T-helper 2 cell (primary cell): ENCODE results near the gene ZNF667.

ENCODE experiments used
- DNase-seq, 5 experiments: peaks; one replicate each; pipeline versions ENCODE4 v3.0.0 to v3.0.0-alpha.2; 2012 to 2022
- total RNA-seq, 2 donors: gene quantifications; one replicate each; lab custom pipeline; 2026; lab: John Stamatoyannopoulos, UW

Gene ZNF667
- total RNA-seq = 0.31 to 0.81 reads per million in 2 donors

- DNase-seq = peak in 1 of 5 experiments; percentile 9
These were observed at the start of gene ZNF667 for GRCh38 chr19:56476651-56477428. TSS of gene ZNF667 (minus strand) at chr19:56477345. CDS start at chr19:56462370, 14,975 bp downstream.

GRCh38 chr19:56525214-56525860 lies 48.2 kb upstream of the ZNF667 start:
- no peak for DNase-seq

GRCh38 chr19:56508290-56508778 lies 31.2 kb upstream of the ZNF667 start:
- DNase-seq = no peak

GRCh38 chr19:56507446-56508289 lies 30.5 kb upstream of the ZNF667 start, which contains the start of gene ZNF471:
TSS of gene ZNF471 (plus strand) at chr19:56507855. CDS start at chr19:56511572, 3,717 bp downstream.
- peak; percentile 21 to 66 (median 54) for DNase-seq

GRCh38 chr19:56504581-56504980 lies 27.4 kb upstream of the ZNF667 start:
- DNase-seq = no peak

- DNase-seq = no peak
These were observed 14.3 kb upstream of the ZNF667 start for GRCh38 chr19:56491399-56491798.

GRCh38 chr19:56477429-56478338 lies 539 bp upstream of the ZNF667 start:
- peak in 2 of 5 experiments; percentile 18 to 19 for DNase-seq

GRCh38 chr19:56476093-56476492 lies 1.1 kb downstream of the ZNF667 start:
- no peak for DNase-seq

- DNase-seq = no peak
These were observed 2.8 kb downstream of the ZNF667 start for GRCh38 chr19:56474308-56474707.

GRCh38 chr19:56441206-56441792 lies 35.8 kb downstream of the ZNF667 start:
- no peak for DNase-seq

- no peak for DNase-seq
These were observed 53.2 kb downstream of the ZNF667 start for GRCh38 chr19:56423985-56424353.

- DNase-seq = no peak
These were observed 53.7 kb downstream of the ZNF667 start for GRCh38 chr19:56423276-56423984.

- DNase-seq = peak in 1 of 5 experiments; percentile 31
These were observed 72.1 kb downstream of the ZNF667 start for GRCh38 chr19:56405062-56405461.

- peak in 1 of 5 experiments; percentile 30 for DNase-seq
These were observed 72.5 kb downstream of the ZNF667 start for GRCh38 chr19:56404705-56405056.

GRCh38 chr19:56403764-56404704 lies 73.1 kb downstream of the ZNF667 start, which contains the start of gene ZNF583:
TSS of gene ZNF583 (plus strand) at chr19:56404332. CDS start at chr19:56407115, 2,783 bp downstream.
- peak; percentile 80 to 93 (median 86) for DNase-seq

GRCh38 chr19:56403261-56403660 lies 73.9 kb downstream of the ZNF667 start:
- DNase-seq = peak in 1 of 5 experiments; percentile 21

GRCh38 chr19:56400485-56400884 lies 76.7 kb downstream of the ZNF667 start:
- no peak for DNase-seq

- no peak for DNase-seq
These were observed 78.3 kb downstream of the ZNF667 start for GRCh38 chr19:56398809-56399208.
